HCT116 (cell line): ENCODE data around the gene FITM2. TPM values are rescaled to one million over a fixed set of nuclear protein-coding genes. Genes with fewer than 3 reads are reported as not detected.

ENCODE experiments used
- ATAC-seq: fragments of 200-7000 bp; cut with Tn5 transposase; 2 replicates; pipeline ENCODE4 v1.9.1; 2020; ENCODE audit warnings: mild to moderate bottlenecking, moderate library complexity
- BruUV-seq: library from RNA; stranded (reverse); fragments of 400-500 nt; replicated peaks from 2 replicates; lab custom pipeline; 2021; lab: Mats Ljungman, UMichigan
- CTCF ChIA-PET: fragments of 300-600 bp; sonication (Branson Sonifier 250); formaldehyde crosslinking; loops from one replicate; lab custom pipeline; 2021; ENCODE audit warnings: antibody characterized with exemption; lab: Charles Lee
- POLR2A ChIA-PET: fragments of 300-600, 350-600 bp; sonication (Branson Sonifier 250); formaldehyde crosslinking; loops from one replicate; lab custom pipeline; 2021; ENCODE audit warnings: antibody characterized with exemption; lab: Charles Lee
- RAD21 ChIA-PET, 2 experiments: fragments of 300-600 bp; sonication (Branson Sonifier 250); formaldehyde crosslinking; loops; one replicate each; lab custom pipeline; 2023; ENCODE audit warnings: low total read pairs in 2 of 2; ENCODE audit not compliant: uncharacterized antibody in 2 of 2, unreplicated experiment in 2 of 2, low non-redundant PET in 1 of 2; lab: Charles Lee
- DNase-seq: peaks from one replicate; pipeline ENCODE4 v3.0.0-alpha.2; 2010; ENCODE audit warnings: low read depth, low spot score
- H2AFZ ChIP-seq: fragments of 200-600 bp; shearing (Covaris generic), sonication (generic); 2 replicates; pipeline ENCODE4 v1.6.1; 2017; ENCODE audit warnings: low read depth, mixed run types, mixed read lengths, antibody characterized with exemption, low read length; ENCODE audit not compliant: poor library complexity, severe bottlenecking
- H3K27ac ChIP-seq: 2 replicates; pipeline ENCODE4 v1.5.1; 2012; ENCODE audit warnings: low read depth, low read length
- H3K27me3 ChIP-seq: fragments of 200-600 bp; sonication (generic); 2 replicates; pipeline ENCODE4 v1.6.1; 2016; ENCODE audit warnings: mixed run types, low read length, mixed read lengths; ENCODE audit not compliant: insufficient read depth
- H3K36me3 ChIP-seq, 2 experiments: fragments of 200-500 bp in 1 of 2; fragments of 200-600 bp in 1 of 2; sonication (Bioruptor generic) in 1 of 2; sonication (generic) in 1 of 2; 2 replicates each; pipeline versions ENCODE4 v1.5.1 to v1.6.1; 2014 to 2016; ENCODE audit warnings: low read length in 2 of 2, inconsistent platforms in 1 of 2, mixed read lengths in 1 of 2, mixed run types in 1 of 2; ENCODE audit not compliant: insufficient read depth in 2 of 2, control insufficient read depth in 1 of 2
- H3K4me1 ChIP-seq, 2 experiments: fragments of 200-600 bp in 1 of 2; sonication (generic) in 1 of 2; 2 replicates each; pipeline versions ENCODE4 v1.5.1 to v1.6.1; 2012 to 2017; ENCODE audit warnings: low read length in 2 of 2, inconsistent platforms in 1 of 2, mild to moderate bottlenecking in 1 of 2, mixed read lengths in 1 of 2, mixed run types in 1 of 2, moderate library complexity in 1 of 2; ENCODE audit not compliant: insufficient read depth in 2 of 2, control insufficient read depth in 1 of 2
- H3K4me2 ChIP-seq: fragments of 200-600 bp; sonication (generic); 2 replicates; pipeline ENCODE4 v1.6.1; 2017; ENCODE audit warnings: mixed run types, low read length, mixed read lengths
- H3K4me3 ChIP-seq, 2 experiments: fragments of 200-600 bp in 1 of 2; sonication (generic) in 1 of 2; replicated peaks in 1 of 2; 2 replicates each; pipeline ENCODE4 v1.5.1; 2011 to 2016; ENCODE audit warnings: low read length in 2 of 2, control low read depth in 1 of 2, low read depth in 1 of 2, mild to moderate bottlenecking in 1 of 2, mixed read lengths in 1 of 2, mixed run types in 1 of 2
- H3K79me2 ChIP-seq: fragments of 200-600 bp; sonication (generic); 2 replicates; pipeline ENCODE4 v1.6.1; 2017; ENCODE audit warnings: mild to moderate bottlenecking, mixed run types, low read length, moderate library complexity, mixed read lengths; ENCODE audit not compliant: insufficient read depth
- H3K9ac ChIP-seq: fragments of 200-600 bp; sonication (generic); 2 replicates; pipeline ENCODE4 v1.6.1; 2016; ENCODE audit warnings: low read length, mixed read lengths
- H3K9me2 ChIP-seq: fragments of 200-600 bp; sonication (generic), shearing (Covaris generic); 2 replicates; pipeline ENCODE4 v1.6.1; 2017; ENCODE audit warnings: mixed run types, mild to moderate bottlenecking, moderate library complexity; ENCODE audit not compliant: insufficient read depth
- H3K9me3 ChIP-seq, 2 experiments: fragments of 200-500 bp in 1 of 2; fragments of 200-600 bp in 1 of 2; sonication (Bioruptor generic) in 1 of 2; sonication (generic) in 1 of 2; 2 replicates each; pipeline ENCODE4 v1.6.1; 2014 to 2017; ENCODE audit warnings: low read length in 2 of 2, mixed read lengths in 2 of 2, inconsistent platforms in 1 of 2, low read depth in 1 of 2, mild to moderate bottlenecking in 1 of 2, mixed run types in 1 of 2, moderate library complexity in 1 of 2; ENCODE audit not compliant: control insufficient read depth in 1 of 2, insufficient read depth in 1 of 2
- H4K20me1 ChIP-seq: fragments of 200-600 bp; sonication (generic), shearing (Covaris generic); 2 replicates; pipeline ENCODE4 v1.6.1; 2017; ENCODE audit warnings: mixed run types, mild to moderate bottlenecking, moderate library complexity; ENCODE audit not compliant: insufficient read depth
- CEBPB ChIP-seq: IDR thresholded peaks from 2 replicates; pipeline ENCODE4 v1.6.1; 2012; ENCODE audit warnings: low read depth
- CTCF ChIP-seq, 3 experiments: fragments of 200-600 bp in 1 of 3; sonication (generic) in 1 of 3; IDR thresholded peaks in 2 of 3; conservative IDR thresholded peaks in 1 of 3; 2 replicates each; pipeline ENCODE4 v1.5.1; 2012 to 2017; ENCODE audit warnings: low read depth in 2 of 3, low read length in 2 of 3, antibody characterized with exemption in 1 of 3, borderline replicate concordance in 1 of 3, control low read depth in 1 of 3, mild to moderate bottlenecking in 1 of 3, mixed read lengths in 1 of 3, mixed run types in 1 of 3, moderate library complexity in 1 of 3; ENCODE audit not compliant: insufficient read depth in 1 of 3
- EGR1 ChIP-seq: IDR thresholded peaks from 2 replicates; pipeline ENCODE4 v1.6.1; 2012; ENCODE audit warnings: low read depth
- ELF1 ChIP-seq: IDR thresholded peaks from 2 replicates; pipeline ENCODE4 v1.6.1; 2012; ENCODE audit warnings: low read depth, borderline replicate concordance
- EZH2phosphoT487 ChIP-seq: fragments of 200-600 bp; IDR thresholded peaks from 2 replicates; pipeline ENCODE4 v1.6.1; 2018; ENCODE audit warnings: antibody characterized with exemption, borderline replicate concordance
- MAX ChIP-seq: IDR thresholded peaks from 2 replicates; pipeline ENCODE4 v1.6.1; 2012
- REST ChIP-seq: IDR thresholded peaks from 2 replicates; pipeline ENCODE4 v1.6.1; 2012; ENCODE audit warnings: low read depth
- SP1 ChIP-seq: IDR thresholded peaks from 2 replicates; pipeline ENCODE4 v1.6.1; 2012; ENCODE audit warnings: low read depth
- SRF ChIP-seq: IDR thresholded peaks from 2 replicates; pipeline ENCODE4 v1.6.1; 2012; ENCODE audit warnings: low read depth
- ZBTB33 ChIP-seq: IDR thresholded peaks from 2 replicates; pipeline ENCODE4 v1.6.1; 2011; ENCODE audit warnings: mild to moderate bottlenecking, low read length, moderate library complexity; ENCODE audit not compliant: insufficient replicate concordance; ENCODE audit errors: extremely low read depth
- ZFX ChIP-seq: fragments of 450-650 bp; IDR thresholded peaks from 2 replicates; pipeline ENCODE4 v1.6.1; 2017
- ZNF274 ChIP-seq: fragments of 200-500 bp; sonication (Bioruptor generic); IDR thresholded peaks from 2 replicates; pipeline ENCODE4 v1.6.1; 2014; ENCODE audit warnings: mild to moderate bottlenecking, low read depth, low read length, inconsistent platforms
- intact Hi-C: fragments of 100-400 bp; cut with micrococcal nuclease; formaldehyde crosslinking; loops from 2 replicates; pipeline ENCODE4 v1.10.0; 2022
- total RNA-seq: library from RNA; stranded (reverse); gene quantifications from one replicate; pipeline ENCODE4 v1.2.1, GENCODE V29; 2021; ENCODE audit not compliant: unreplicated experiment

Gene FITM2
- total RNA-seq, 1 experiment from 2014 or later, result 5.2 TPM

- intact Hi-C loops, result no loop called here
- Histone ChIP-seq H2AFZ (no peak overlapping the region), H3K4me2 (no peak overlapping the region), H3K9me2 (no peaks in the 10 kb centered on the region), H3K4me1 (no peaks in the 10 kb centered on the region), H4K20me1 (no peaks in the 10 kb centered on the region), H3K27me3 (peaks cover 6% of the 10 kb centered on the region; the same call in 1 of the 2 replicates), H3K9ac (no peak overlapping the region), H3K4me3 (no peak overlapping the region), H3K9me3 (no peaks in the 10 kb centered on the region), H3K36me3 (no peaks in the 10 kb centered on the region), H3K79me2 (no peaks in the 10 kb centered on the region), H3K27ac (no peak overlapping the region)
- no TSS peak for BruUV-seq
- ATAC-seq (no peak), DNase-seq (no peak)
- ChIA-PET POLR2A (no interaction called here), CTCF (no interaction called here), RAD21 (no interaction called here)
- TF ChIP-seq EZH2phosphoT487 (no peak), SP1 (no peak), SRF (no peak), CEBPB (no peak), ZNF274 (no peak), ELF1 (no peak), EGR1 (no peak), CTCF (IDR thresholded peaks at IDR 0.05 in 2 of 3, conservative IDR thresholded peaks at IDR 0.05 in 1 of 3; ENCODE audit: borderline replicate concordance in 1 of 3, insufficient read depth in 1 of 3, low read depth in 2 of 3, low read length in 2 of 3) (no peak), REST (no peak), MAX (no peak), ZBTB33 (no peak), ZFX (no peak)
These were observed 54.0 kb downstream of the FITM2 start for GRCh38 chr20:44256961-44257360.
